ENCODE measurements around the gene FBXO3. TPM values are rescaled to one million over a fixed set of nuclear protein-coding genes. Genes with fewer than 3 reads are reported as not detected.

The FBXO3 gene
- total and polyA plus RNA-seq, 4 donors, result 60.6 to 73.9 (median 68.4) TPM

DNA sequence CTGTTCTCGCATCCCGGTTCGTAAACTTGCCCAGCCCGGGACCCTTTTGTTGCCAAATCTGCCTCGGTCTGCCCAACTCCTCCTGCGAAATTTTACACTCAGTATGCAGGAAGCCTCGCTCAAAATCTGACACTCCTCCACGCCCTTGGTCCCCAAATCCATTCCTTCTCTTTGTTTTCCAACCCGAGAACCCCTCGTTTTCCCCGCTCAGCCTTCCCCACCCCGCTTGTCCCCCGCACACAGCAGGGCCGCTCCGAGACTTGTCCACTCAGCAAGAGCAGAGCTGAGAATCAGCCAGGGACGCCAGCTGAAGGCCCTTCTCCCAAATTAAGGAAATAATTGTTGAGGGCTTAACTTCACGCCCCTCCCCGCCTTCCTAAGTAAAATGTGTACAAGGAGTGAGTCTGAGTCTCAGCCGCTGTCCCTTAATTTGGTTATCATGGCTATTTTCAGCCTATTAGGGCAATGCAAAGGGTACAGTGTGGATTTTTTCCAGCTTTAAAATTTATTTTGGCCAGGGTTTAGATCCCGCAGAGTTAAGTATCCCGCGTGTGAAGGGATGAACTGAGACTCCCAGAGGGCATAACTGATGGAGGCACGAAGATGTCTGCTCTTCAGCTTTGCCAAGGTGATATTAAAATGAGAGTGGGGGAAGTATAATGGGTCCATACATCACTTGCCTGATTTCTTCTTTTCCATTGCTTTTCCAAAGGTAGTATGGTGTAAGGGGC lies 581 bp upstream of the FBXO3 start:
- 5% methylated on average over 18 of the region's 23 CpGs for WGBS (ENCODE audit: insufficient coverage)
- H3K27ac ChIP-seq (ENCODE audit: low read depth, low read length), result peak overlapping the region; percentile 80
- peaks cover 13% of the 10 kb centered on the region for H3K27me3 ChIP-seq (ENCODE audit: control insufficient read depth, insufficient read depth, low read length)
- H3K36me3 ChIP-seq (ENCODE audit: control insufficient read depth, insufficient read depth, low read length), result no peaks in the 10 kb centered on the region
- DNase-seq (ENCODE audit: low read depth in 4 of 6, low spot score in 6 of 6), result peak in 1 of 6 donors; percentile 53
- H3K4me3 ChIP-seq (ENCODE audit: low read depth, low read length), result peak overlapping the region; percentile 89
- H3K4me1 ChIP-seq (ENCODE audit: control insufficient read depth, insufficient read depth, low read length), result peaks cover 21% of the 10 kb centered on the region
- no peaks in the 10 kb centered on the region for H3K9me3 ChIP-seq (ENCODE audit: control insufficient read depth, insufficient read depth, low read length)

DNA sequence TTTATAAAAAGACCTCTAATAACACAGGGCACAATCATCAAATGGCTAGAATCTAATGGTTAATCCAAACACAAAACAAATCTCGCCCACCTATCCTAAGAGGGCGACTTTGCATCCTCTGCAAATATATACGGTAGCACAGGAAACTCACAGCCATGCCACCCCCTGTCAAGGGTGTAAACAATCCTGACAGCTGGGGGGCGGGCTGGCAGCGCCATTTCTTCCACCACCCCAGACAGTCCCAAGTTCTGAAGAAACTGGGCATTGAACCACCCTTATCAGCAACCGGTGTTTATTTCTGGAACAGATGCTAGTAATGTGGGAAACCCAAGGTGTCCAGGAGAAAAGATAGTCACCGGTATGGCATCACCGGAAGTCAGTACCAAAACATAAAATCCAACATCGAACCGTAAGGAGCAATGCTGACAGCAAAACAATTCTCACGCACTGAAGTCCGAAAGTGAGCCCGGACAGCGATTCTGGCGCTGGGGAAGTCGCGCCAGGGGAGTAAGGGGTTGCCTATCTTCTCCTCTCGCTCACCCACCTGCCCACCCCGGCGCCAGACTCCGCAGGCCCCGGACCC lies 825 bp downstream of the FBXO3 start:
- peak overlapping the region; percentile 25 for H3K27ac ChIP-seq (ENCODE audit: low read depth, low read length)

DNA sequence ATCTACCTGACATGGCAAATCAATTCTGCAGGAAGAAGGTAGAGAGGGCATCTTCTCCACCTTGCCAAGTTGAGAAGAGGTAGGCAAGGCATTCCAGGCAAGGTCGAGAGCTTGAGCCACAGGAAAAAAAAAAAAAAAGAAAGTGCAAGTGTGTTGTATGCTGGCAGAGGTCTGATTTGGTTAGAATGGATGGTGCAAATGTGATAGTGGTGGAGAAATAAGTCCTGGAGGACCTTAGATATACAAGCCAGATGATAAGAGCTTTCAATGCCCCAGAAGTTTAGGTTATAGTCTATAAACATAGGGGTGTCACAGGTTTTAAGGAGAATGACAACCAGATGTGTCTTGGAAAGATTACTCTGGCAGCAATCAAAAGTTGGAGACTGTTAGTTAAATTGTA lies 1.4 kb downstream of the FBXO3 start:
- Histone ChIP-seq H3K27ac (ENCODE audit: low read depth, low read length) (no peak overlapping the region), H3K9me3 (ENCODE audit: control insufficient read depth, insufficient read depth, low read length) (no peaks in the 10 kb centered on the region), H3K36me3 (ENCODE audit: control insufficient read depth, insufficient read depth, low read length) (no peaks in the 10 kb centered on the region), H3K4me3 (ENCODE audit: low read depth, low read length) (no peak overlapping the region), H3K27me3 (ENCODE audit: control insufficient read depth, insufficient read depth, low read length) (peaks cover 13% of the 10 kb centered on the region), H3K4me1 (ENCODE audit: control insufficient read depth, insufficient read depth, low read length) (peaks cover 12% of the 10 kb centered on the region)
- WGBS (ENCODE audit: insufficient coverage), result 100% methylated on average over 1 of the region's 1 CpG
- DNase-seq (ENCODE audit: low read depth in 4 of 6, low spot score in 6 of 6), result no peak

More for the DNA sequence above, 825 bp downstream of the FBXO3 start:
- 6% methylated on average over 18 of the region's 22 CpGs for WGBS (ENCODE audit: insufficient coverage)
- peak in 2 of 6 donors; percentile 16 to 19 for DNase-seq (ENCODE audit: low read depth in 4 of 6, low spot score in 6 of 6)
- Histone ChIP-seq H3K4me1 (ENCODE audit: control insufficient read depth, insufficient read depth, low read length) (peaks cover 18% of the 10 kb centered on the region), H3K4me3 (ENCODE audit: low read depth, low read length) (peak overlapping the region; percentile 89), H3K9me3 (ENCODE audit: control insufficient read depth, insufficient read depth, low read length) (no peaks in the 10 kb centered on the region), H3K36me3 (ENCODE audit: control insufficient read depth, insufficient read depth, low read length) (no peaks in the 10 kb centered on the region), H3K27me3 (ENCODE audit: control insufficient read depth, insufficient read depth, low read length) (peaks cover 13% of the 10 kb centered on the region)

DNA sequence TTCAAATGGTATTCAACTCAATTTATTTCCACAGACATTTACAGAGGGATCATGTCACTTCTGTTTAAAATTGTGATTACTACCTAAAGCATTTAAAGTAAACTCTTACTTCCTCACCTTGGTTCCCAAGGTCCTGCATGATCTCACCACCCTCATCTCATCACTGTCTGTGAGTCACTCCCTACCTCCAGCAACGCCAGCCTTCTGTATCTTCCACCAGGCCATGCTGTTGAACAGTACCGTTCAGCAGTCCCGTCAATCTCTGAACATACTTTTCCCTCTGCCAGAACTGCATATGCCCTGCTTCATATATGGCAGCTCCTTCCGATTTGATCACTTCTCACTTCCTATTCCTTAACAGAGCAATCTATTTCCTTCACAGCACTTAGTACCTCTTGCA lies 2.0 kb downstream of the FBXO3 start:
- Histone ChIP-seq H3K4me1 (ENCODE audit: control insufficient read depth, insufficient read depth, low read length) (peaks cover 12% of the 10 kb centered on the region), H3K9me3 (ENCODE audit: control insufficient read depth, insufficient read depth, low read length) (no peaks in the 10 kb centered on the region), H3K27ac (ENCODE audit: low read depth, low read length) (no peak overlapping the region), H3K4me3 (ENCODE audit: low read depth, low read length) (no peak overlapping the region), H3K27me3 (ENCODE audit: control insufficient read depth, insufficient read depth, low read length) (peaks cover 13% of the 10 kb centered on the region), H3K36me3 (ENCODE audit: control insufficient read depth, insufficient read depth, low read length) (peaks cover 1% of the 10 kb centered on the region)
- WGBS (ENCODE audit: insufficient coverage), result 90% methylated on average over 4 of the region's 4 CpGs
- no peak for DNase-seq (ENCODE audit: low read depth in 4 of 6, low spot score in 6 of 6)

DNA sequence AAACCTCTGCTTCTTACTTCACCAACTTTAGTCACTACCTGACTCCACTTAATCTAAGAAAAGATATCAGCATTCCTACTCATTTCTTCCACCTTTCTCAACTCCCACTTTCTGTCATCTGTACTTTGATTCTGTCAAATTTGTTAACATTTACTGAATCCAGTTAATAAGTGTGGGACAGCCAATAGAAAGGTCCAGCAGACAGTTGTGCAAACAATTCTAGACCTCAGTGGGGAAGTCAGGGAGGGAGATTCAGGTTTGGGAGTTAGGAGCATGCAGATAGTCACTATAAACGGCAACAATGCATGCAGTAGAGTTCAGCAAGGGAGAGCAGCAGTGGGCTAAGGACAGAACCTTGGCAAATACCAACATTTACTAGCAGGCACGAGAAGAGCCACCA lies 4.1 kb downstream of the FBXO3 start:
- peaks cover 6% of the 10 kb centered on the region for H3K36me3 ChIP-seq (ENCODE audit: control insufficient read depth, insufficient read depth, low read length)
- H3K9me3 ChIP-seq (ENCODE audit: control insufficient read depth, insufficient read depth, low read length), result no peaks in the 10 kb centered on the region
- no peak overlapping the region for H3K27ac ChIP-seq (ENCODE audit: low read depth, low read length)
- 88% methylated on average over 1 of the region's 2 CpGs for WGBS (ENCODE audit: insufficient coverage)
- H3K27me3 ChIP-seq (ENCODE audit: control insufficient read depth, insufficient read depth, low read length), result peaks cover 3% of the 10 kb centered on the region
- no peak for DNase-seq (ENCODE audit: low read depth in 4 of 6, low spot score in 6 of 6)
- no peak overlapping the region for H3K4me3 ChIP-seq (ENCODE audit: low read depth, low read length)
- peaks cover 12% of the 10 kb centered on the region for H3K4me1 ChIP-seq (ENCODE audit: control insufficient read depth, insufficient read depth, low read length)

DNA sequence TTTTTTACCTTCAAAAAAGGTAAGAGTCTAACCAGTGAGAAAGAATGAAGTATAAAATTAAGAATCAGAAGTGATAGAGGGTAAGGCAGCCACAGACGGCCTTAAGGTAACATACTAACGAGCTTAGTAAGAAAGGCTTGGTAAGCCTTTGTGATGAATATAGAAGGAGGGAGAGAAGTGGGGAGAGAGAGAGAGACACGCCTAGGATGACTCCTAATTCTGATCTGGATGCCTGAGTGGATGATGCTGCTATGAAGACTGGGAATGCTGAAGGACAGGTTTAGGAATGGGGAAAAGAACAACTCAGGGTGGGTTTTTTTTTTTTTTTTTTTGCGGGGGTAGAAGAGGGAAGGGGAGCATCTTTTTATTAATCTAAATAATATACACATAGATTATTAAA lies 4.8 kb downstream of the FBXO3 start:
- H3K4me1 ChIP-seq (ENCODE audit: control insufficient read depth, insufficient read depth, low read length), result peaks cover 5% of the 10 kb centered on the region
- no peak overlapping the region for H3K27ac ChIP-seq (ENCODE audit: low read depth, low read length)
- H3K27me3 ChIP-seq (ENCODE audit: control insufficient read depth, insufficient read depth, low read length), result no peaks in the 10 kb centered on the region
- no peaks in the 10 kb centered on the region for H3K9me3 ChIP-seq (ENCODE audit: control insufficient read depth, insufficient read depth, low read length)
- 89% methylated on average over 3 of the region's 4 CpGs for WGBS (ENCODE audit: insufficient coverage)
- H3K36me3 ChIP-seq (ENCODE audit: control insufficient read depth, insufficient read depth, low read length), result peaks cover 11% of the 10 kb centered on the region
- no peak for DNase-seq (ENCODE audit: low read depth in 4 of 6, low spot score in 6 of 6)
- H3K4me3 ChIP-seq (ENCODE audit: low read depth, low read length), result no peak overlapping the region

DNA sequence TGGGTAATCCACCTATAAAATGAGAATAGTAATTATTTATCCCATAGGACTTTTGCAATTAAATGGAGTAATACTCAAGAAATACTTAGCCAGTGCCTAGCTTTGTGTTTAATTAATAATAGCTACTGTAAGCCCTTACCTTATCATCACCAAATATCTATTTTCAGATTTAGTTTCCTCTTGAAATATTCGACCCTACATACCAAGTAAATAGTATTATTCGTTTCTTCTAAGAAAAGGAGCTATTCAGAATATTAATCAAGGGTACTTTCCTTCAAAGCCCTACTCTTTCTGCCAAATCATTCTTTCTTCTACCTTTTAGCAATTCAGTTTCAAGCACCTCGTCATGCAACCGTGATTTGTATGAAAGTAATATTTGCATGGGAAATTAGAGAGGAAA lies 6.7 kb downstream of the FBXO3 start:
- Histone ChIP-seq H3K27ac (ENCODE audit: low read depth, low read length) (no peak overlapping the region), H3K4me3 (ENCODE audit: low read depth, low read length) (no peak overlapping the region), H3K27me3 (ENCODE audit: control insufficient read depth, insufficient read depth, low read length) (no peaks in the 10 kb centered on the region), H3K4me1 (ENCODE audit: control insufficient read depth, insufficient read depth, low read length) (no peaks in the 10 kb centered on the region), H3K9me3 (ENCODE audit: control insufficient read depth, insufficient read depth, low read length) (peaks cover 2% of the 10 kb centered on the region), H3K36me3 (ENCODE audit: control insufficient read depth, insufficient read depth, low read length) (peaks cover 13% of the 10 kb centered on the region)
- no peak for DNase-seq (ENCODE audit: low read depth in 4 of 6, low spot score in 6 of 6)
- WGBS (ENCODE audit: insufficient coverage), result no CpG with 5 or more reads among the region's 4 CpGs

DNA sequence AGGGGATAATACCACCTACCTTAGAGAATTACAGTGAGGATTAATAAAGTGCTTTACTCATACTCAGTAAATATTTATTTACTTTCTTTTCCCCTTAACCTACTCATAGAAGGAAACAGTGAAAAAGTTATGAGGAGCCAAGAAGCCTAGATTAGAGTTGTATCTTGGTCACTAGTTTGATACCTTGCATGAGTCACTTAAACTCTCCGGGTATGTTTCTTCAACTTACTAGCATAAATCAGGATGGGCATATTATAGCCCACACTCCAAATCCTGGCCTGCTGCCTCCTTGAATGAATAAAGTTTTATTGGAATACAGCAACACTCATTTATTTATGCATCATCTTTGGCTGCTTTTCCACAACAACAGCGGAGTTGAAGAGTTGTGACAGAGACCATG lies 8.2 kb downstream of the FBXO3 start:
- H3K27ac ChIP-seq (ENCODE audit: low read depth, low read length), result no peak overlapping the region
- H3K9me3 ChIP-seq (ENCODE audit: control insufficient read depth, insufficient read depth, low read length), result peaks cover 2% of the 10 kb centered on the region
- no peak overlapping the region for H3K4me3 ChIP-seq (ENCODE audit: low read depth, low read length)
- H3K27me3 ChIP-seq (ENCODE audit: control insufficient read depth, insufficient read depth, low read length), result no peaks in the 10 kb centered on the region
- H3K4me1 ChIP-seq (ENCODE audit: control insufficient read depth, insufficient read depth, low read length), result no peaks in the 10 kb centered on the region
- DNase-seq (ENCODE audit: low read depth in 4 of 6, low spot score in 6 of 6), result no peak
- WGBS (ENCODE audit: insufficient coverage), result no CpG with 5 or more reads among the region's 2 CpGs
- peaks cover 13% of the 10 kb centered on the region for H3K36me3 ChIP-seq (ENCODE audit: control insufficient read depth, insufficient read depth, low read length)

DNA sequence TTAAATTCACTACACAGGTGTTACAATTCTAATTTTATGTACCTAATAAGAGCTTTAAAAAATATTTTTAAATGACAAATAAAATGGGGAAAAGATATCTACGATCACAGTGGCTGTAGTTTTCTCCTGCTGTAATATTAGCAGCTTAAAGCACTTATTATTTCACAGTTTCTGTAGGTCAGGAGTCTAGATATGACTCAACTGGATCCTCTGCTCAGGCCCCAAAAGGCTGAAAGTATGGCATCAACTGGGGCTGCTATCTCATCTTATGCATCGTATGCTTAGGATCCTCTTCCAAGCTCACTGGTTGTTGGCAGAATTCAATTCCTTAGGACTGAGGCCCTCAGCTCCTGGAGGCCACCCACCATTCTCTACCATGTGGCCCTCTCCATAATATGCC lies 12.8 kb downstream of the FBXO3 start:
- H3K27me3 ChIP-seq (ENCODE audit: control insufficient read depth, insufficient read depth, low read length), result no peaks in the 10 kb centered on the region
- DNase-seq (ENCODE audit: low read depth in 4 of 6, low spot score in 6 of 6), result no peak
- H3K9me3 ChIP-seq (ENCODE audit: control insufficient read depth, insufficient read depth, low read length), result peaks cover 2% of the 10 kb centered on the region
- H3K27ac ChIP-seq (ENCODE audit: low read depth, low read length), result no peak overlapping the region
- H3K36me3 ChIP-seq (ENCODE audit: control insufficient read depth, insufficient read depth, low read length), result peaks cover 25% of the 10 kb centered on the region
- H3K4me1 ChIP-seq (ENCODE audit: control insufficient read depth, insufficient read depth, low read length), result no peaks in the 10 kb centered on the region
- WGBS (ENCODE audit: insufficient coverage), result 100% methylated on average over 1 of the region's 2 CpGs
- H3K4me3 ChIP-seq (ENCODE audit: low read depth, low read length), result no peak overlapping the region
